HepG2 (cell line): ENCODE data around the gene KLF7.

Experiments used
- ARID2 ChIP-seq: sonication (generic); formaldehyde crosslinking; IDR thresholded peaks from 2 replicates; pipeline ENCODE4 v1.8.1; 2022; ENCODE audit warnings: mild to moderate bottlenecking, missing genetic modification reagents, borderline replicate concordance
- ATF2 ChIP-seq: sonication (generic); formaldehyde crosslinking; IDR thresholded peaks from 2 replicates; pipeline ENCODE4 v1.4.0; 2020; ENCODE audit warnings: missing genetic modification reagents
- CHD2 ChIP-seq: IDR thresholded peaks from 2 replicates; pipeline ENCODE4 v1.6.1; 2011; ENCODE audit warnings: low read depth, low read length, improper control_type of control experiment
- E2F1 ChIP-seq: sonication (generic); formaldehyde crosslinking; IDR thresholded peaks from 2 replicates; pipeline ENCODE4 v1.5.0; 2020; ENCODE audit warnings: missing genetic modification reagents
- NR1H2 ChIP-seq: sonication (generic); formaldehyde crosslinking; IDR thresholded peaks from 2 replicates; pipeline ENCODE4 v1.8.1; 2022; ENCODE audit warnings: low read depth, missing genetic modification reagents, borderline replicate concordance
- POLR2G ChIP-seq: fragments of 200-400 bp; formaldehyde crosslinking; IDR thresholded peaks from 2 replicates; pipeline ENCODE4 v1.6.1; 2018; ENCODE audit warnings: mild to moderate bottlenecking, low read depth, low read length, moderate library complexity
- PRDM4 ChIP-seq: sonication (generic); formaldehyde crosslinking; IDR thresholded peaks from 2 replicates; pipeline ENCODE4 v1.9.0; 2021; ENCODE audit warnings: missing genetic modification reagents, borderline replicate concordance
- SIN3A ChIP-seq: IDR thresholded peaks from 2 replicates; pipeline ENCODE4 v1.6.1; 2011; ENCODE audit warnings: low read depth, mild to moderate bottlenecking, control low read depth, low read length, borderline replicate concordance
- SMAD1 ChIP-seq: sonication (generic); formaldehyde crosslinking; IDR thresholded peaks from 2 replicates; pipeline ENCODE4 v1.4.0; 2020; ENCODE audit warnings: missing genetic modification reagents, low read depth, mild to moderate bottlenecking, borderline replicate concordance
- USF2 ChIP-seq, 2 experiments: sonication (generic) in 1 of 2; formaldehyde crosslinking in 1 of 2; IDR thresholded peaks; 2 replicates each; pipeline versions ENCODE4 v1.5.1 to v1.6.1; 2011 to 2020; ENCODE audit warnings: borderline replicate concordance in 1 of 2, low read depth in 1 of 2, low read length in 1 of 2, mild to moderate bottlenecking in 1 of 2, missing genetic modification reagents in 1 of 2, moderate library complexity in 1 of 2
- ZNF274 ChIP-seq: sonication (generic); formaldehyde crosslinking; IDR thresholded peaks from 2 replicates; pipeline ENCODE4 v1.5.1; 2020; ENCODE audit warnings: mild to moderate bottlenecking, missing genetic modification reagents

GRCh38 chr2:207082619-207083018, 83.1 kb downstream of the KLF7 start:
- TF ChIP-seq SIN3A, result no peak
- TF ChIP-seq USF2 (IDR thresholded peaks at IDR 0.05; ENCODE audit: low read depth, low read length), result no peak
- TF ChIP-seq USF2 (CRISPR knock-in tag; IDR thresholded peaks at IDR 0.05; ENCODE audit: borderline replicate concordance), result no peak
- no peak for TF ChIP-seq POLR2G
- TF ChIP-seq PRDM4 (CRISPR knock-in tag), result no peak
- TF ChIP-seq CHD2, result no peak
- no peak for TF ChIP-seq SMAD1 (CRISPR knock-in tag)
- TF ChIP-seq NR1H2 (CRISPR knock-in tag), result no peak
- TF ChIP-seq E2F1, result no peak
- no peak for TF ChIP-seq ATF2
- no peak for TF ChIP-seq ARID2 (CRISPR knock-in tag)
- no peak for TF ChIP-seq ZNF274 (CRISPR knock-in tag)
